SK-N-SH treated with all-trans-retinoic acid at 6 μM for 48 hours (cell line): Measurements from ENCODE around the gene TXN2.

Experiments used
- ATAC-seq: fragments of 200-7000 bp; cut with Tn5 transposase; 3 replicates; pipeline ENCODE4 v1.9.1; 2020; ENCODE audit warnings: mild to moderate bottlenecking, moderate library complexity
- ARNTL ChIP-seq: fragments of 450-650 bp; formaldehyde crosslinking; IDR thresholded peaks from 2 replicates; pipeline ENCODE4 v1.5.0; 2020; ENCODE audit warnings: low read depth, mild to moderate bottlenecking, moderate library complexity, borderline replicate concordance
- BACH2 ChIP-seq: fragments of 250-450 bp; sonication (Bioruptor Pico); IDR thresholded peaks from 2 replicates; pipeline ENCODE4 v1.9.0; 2021; ENCODE audit warnings: mild to moderate bottlenecking, borderline replicate concordance
- CSDC2 ChIP-seq: fragments of 250-450 bp; sonication (Bioruptor Pico); IDR thresholded peaks from 2 replicates; pipeline ENCODE4 v1.5.0; 2020; ENCODE audit warnings: mild to moderate bottlenecking, moderate library complexity
- GLIS3 ChIP-seq: fragments of 250-450 bp; sonication (Bioruptor Pico); IDR thresholded peaks from 2 replicates; pipeline ENCODE4 v1.5.0; 2020; ENCODE audit warnings: mild to moderate bottlenecking, moderate library complexity
- ISL1 ChIP-seq: fragments of 250-450 bp; sonication (Bioruptor Pico); IDR thresholded peaks from 2 replicates; pipeline ENCODE4 v2.1.2; 2022; ENCODE audit warnings: mild to moderate bottlenecking, moderate library complexity
- OSR1 ChIP-seq: fragments of 250-450 bp; sonication (Bioruptor Pico); IDR thresholded peaks from 2 replicates; pipeline ENCODE4 v1.8.0; 2022; ENCODE audit warnings: moderate library complexity, mild to moderate bottlenecking, inconsistent platforms
- PPARA ChIP-seq: fragments of 250-450 bp; sonication (Bioruptor Pico); IDR thresholded peaks from 2 replicates; pipeline ENCODE4 v1.5.0; 2020; ENCODE audit warnings: mild to moderate bottlenecking, borderline replicate concordance
- SNAI2 ChIP-seq: fragments of 250-450 bp; sonication (Bioruptor Pico); IDR thresholded peaks from 2 replicates; pipeline ENCODE4 v1.5.0; 2020; ENCODE audit warnings: mild to moderate bottlenecking, moderate library complexity
- TCF4 ChIP-seq: fragments of 250-450 bp; sonication (Bioruptor Pico); IDR thresholded peaks from 2 replicates; pipeline ENCODE4 v1.8.0; 2021; ENCODE audit warnings: mild to moderate bottlenecking, moderate library complexity, borderline replicate concordance
- TOX ChIP-seq: fragments of 250-450 bp; sonication (Bioruptor Pico); IDR thresholded peaks from 2 replicates; pipeline ENCODE4 v1.8.0; 2021; ENCODE audit warnings: mild to moderate bottlenecking, moderate library complexity, borderline replicate concordance
- ZC3H10 ChIP-seq: fragments of 250-450 bp; sonication (Bioruptor Pico); IDR thresholded peaks from 2 replicates; pipeline ENCODE4 v1.5.1; 2021; ENCODE audit warnings: mild to moderate bottlenecking, moderate library complexity
- ZFP30 ChIP-seq: fragments of 450-650 bp; formaldehyde crosslinking; IDR thresholded peaks from 2 replicates; pipeline ENCODE4 v1.5.0; 2022; ENCODE audit warnings: mild to moderate bottlenecking, moderate library complexity
- ZNF565 ChIP-seq: fragments of 450-650 bp; formaldehyde crosslinking; conservative IDR thresholded peaks from 2 replicates; pipeline ENCODE4 v1.5.0; 2020; ENCODE audit warnings: low read depth, mild to moderate bottlenecking, moderate library complexity
- ZNF70 ChIP-seq: fragments of 450-650 bp; formaldehyde crosslinking; IDR thresholded peaks from 2 replicates; pipeline ENCODE4 v1.5.0; 2020; ENCODE audit warnings: mild to moderate bottlenecking, moderate library complexity
- ZNF8 ChIP-seq: fragments of 450-650 bp; formaldehyde crosslinking; IDR thresholded peaks from 2 replicates; pipeline ENCODE4 v1.5.0; 2020; ENCODE audit warnings: mild to moderate bottlenecking, moderate library complexity
- TF ChIP-seq, protein P1 (sequence below): fragments of 250-450 bp; sonication (Bioruptor Pico); IDR thresholded peaks from 2 replicates; pipeline ENCODE4 v1.5.0; 2020; ENCODE audit warnings: mild to moderate bottlenecking, moderate library complexity
- TF ChIP-seq, protein P2 (sequence below): fragments of 250-450 bp; sonication (Bioruptor Pico); IDR thresholded peaks from 2 replicates; pipeline ENCODE4 v1.5.1; 2021; ENCODE audit warnings: mild to moderate bottlenecking, moderate library complexity

The TXN2 gene

DNA sequence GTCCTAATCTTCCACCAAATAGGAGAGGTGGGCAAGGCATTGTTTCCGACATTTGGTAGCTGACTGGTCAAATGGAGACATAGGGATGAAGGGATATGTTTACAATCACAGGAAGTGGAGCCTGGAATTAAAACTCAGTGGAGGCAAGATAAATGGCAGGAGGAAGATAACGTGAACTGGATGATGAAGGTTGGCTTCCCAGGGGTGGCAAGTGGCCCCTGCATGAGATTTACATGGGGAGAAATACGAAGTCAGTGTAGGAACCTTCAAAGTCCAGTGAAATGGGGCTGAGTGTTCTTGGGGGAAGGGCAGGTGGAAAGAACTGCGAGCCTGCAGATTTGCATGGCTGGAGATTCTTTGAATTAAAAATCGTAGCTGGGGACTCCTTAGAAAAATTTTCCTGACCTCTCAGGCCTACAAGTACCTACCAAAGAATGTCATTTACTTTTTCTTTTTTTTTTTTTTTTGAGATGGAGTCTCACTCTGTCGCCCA, 26.1 kb upstream of the TXN2 start (continued):
- TF ChIP-seq, protein P1, sequence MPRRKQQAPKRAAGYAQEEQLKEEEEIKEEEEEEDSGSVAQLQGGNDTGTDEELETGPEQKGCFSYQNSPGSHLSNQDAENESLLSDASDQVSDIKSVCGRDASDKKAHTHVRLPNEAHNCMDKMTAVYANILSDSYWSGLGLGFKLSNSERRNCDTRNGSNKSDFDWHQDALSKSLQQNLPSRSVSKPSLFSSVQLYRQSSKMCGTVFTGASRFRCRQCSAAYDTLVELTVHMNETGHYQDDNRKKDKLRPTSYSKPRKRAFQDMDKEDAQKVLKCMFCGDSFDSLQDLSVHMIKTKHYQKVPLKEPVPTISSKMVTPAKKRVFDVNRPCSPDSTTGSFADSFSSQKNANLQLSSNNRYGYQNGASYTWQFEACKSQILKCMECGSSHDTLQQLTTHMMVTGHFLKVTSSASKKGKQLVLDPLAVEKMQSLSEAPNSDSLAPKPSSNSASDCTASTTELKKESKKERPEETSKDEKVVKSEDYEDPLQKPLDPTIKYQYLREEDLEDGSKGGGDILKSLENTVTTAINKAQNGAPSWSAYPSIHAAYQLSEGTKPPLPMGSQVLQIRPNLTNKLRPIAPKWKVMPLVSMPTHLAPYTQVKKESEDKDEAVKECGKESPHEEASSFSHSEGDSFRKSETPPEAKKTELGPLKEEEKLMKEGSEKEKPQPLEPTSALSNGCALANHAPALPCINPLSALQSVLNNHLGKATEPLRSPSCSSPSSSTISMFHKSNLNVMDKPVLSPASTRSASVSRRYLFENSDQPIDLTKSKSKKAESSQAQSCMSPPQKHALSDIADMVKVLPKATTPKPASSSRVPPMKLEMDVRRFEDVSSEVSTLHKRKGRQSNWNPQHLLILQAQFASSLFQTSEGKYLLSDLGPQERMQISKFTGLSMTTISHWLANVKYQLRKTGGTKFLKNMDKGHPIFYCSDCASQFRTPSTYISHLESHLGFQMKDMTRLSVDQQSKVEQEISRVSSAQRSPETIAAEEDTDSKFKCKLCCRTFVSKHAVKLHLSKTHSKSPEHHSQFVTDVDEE (CRISPR knock-in tag) = no peak

DNA sequence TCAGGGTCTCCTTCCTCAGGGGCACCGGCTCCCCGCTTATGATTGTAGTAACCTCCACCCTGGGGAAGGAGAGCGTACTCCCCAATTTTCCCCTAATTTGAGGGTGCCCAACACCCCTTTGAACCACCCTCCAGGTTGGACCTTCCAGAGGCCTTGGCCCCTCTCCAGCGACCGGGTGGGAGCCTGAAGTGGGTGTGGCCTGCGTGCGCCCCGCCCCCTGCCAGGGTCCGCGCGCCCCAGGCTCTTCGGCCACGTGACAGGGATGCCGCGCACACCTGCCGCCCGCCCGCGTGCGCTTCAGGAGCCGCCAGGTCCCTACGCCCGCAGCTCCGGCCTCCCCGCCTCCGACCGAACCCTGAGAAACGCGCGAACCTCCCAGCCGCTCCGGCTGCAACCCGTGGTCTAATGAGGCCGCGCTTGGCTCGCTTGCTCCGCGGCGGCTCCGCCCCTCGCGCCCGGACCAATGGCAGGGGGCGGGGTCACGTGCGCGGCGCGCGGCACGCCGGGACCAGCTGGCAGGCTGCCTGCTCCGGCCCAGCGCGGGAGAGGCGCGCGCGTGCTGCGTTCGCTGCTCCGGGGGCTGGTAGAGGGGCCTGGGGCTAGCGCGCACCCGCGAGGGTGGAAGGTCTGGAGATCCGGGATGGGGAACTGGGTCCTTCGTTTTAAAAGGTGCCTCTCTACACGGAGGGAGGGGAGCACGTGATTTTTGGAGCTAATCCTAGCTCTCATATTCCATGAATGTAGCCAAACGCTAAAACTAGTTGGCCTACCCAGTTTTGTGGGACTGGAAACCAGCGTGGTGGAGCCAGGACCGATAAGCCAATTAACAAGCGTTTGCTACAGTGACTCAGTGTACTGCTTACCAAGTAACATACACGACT, 25.4 kb upstream of the TXN2 start, which contains the start of gene FOXRED2:
FOXRED2 (minus strand) TSS at position 404 of the 881 bp plus-strand sequence. CDS start 618 bp downstream, outside the sequence.
- TF ChIP-seq CSDC2 (CRISPR knock-in tag) (peak; percentile 27; the same call in 1 of the 2 replicates), ARNTL (peak; percentile 73; the same call in 1 of the 2 replicates), ZNF70 (CRISPR knock-in tag) (peak; percentile 3; the same call in 1 of the 2 replicates), ZFP30 (CRISPR knock-in tag) (no peak), SNAI2 (CRISPR knock-in tag) (0 out of 2 replicates have a peak, but pooled peaks have one; percentile 82), ISL1 (CRISPR knock-in tag) (no peak)
- peak; percentile 83 for ATAC-seq

DNA sequence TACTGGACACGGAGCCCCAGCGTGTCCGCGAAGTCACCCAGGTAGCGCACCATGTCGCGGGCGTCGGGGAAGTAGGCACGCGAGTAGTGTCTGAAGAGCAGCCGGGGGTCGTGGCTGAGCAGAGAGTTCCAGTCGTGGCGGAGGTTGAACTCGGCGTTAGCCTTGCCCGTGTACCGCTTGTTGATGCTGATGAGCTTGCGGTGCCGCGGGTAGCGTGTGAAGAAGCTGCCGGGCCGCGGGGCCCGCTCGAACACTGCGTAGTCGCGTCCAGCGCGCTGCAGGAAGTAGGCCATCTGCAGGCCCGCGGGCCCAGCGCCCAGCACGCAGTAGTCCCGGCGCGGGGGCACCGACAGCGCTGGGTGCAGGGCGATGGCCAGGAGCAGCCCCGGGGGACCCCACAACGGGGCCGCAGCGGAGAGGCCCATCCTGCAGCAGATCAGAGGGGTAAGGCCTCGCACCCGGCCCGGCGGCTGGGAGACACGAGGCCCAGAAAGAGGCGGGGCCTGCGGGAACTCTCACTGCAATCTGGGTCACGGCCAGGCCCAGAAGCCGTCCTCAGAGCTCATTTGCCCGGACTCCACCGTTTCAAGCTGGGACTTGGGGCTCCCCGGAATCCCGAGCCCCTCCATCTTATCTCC, 24.7 kb upstream of the TXN2 start:
- TF ChIP-seq OSR1 (CRISPR knock-in tag) (no peak), ZC3H10 (no peak), TCF4 (no peak), ISL1 (CRISPR knock-in tag) (no peak), ZNF70 (CRISPR knock-in tag) (no peak), GLIS3 (CRISPR knock-in tag) (no peak), TOX (CRISPR knock-in tag) (no peak), ZFP30 (CRISPR knock-in tag) (no peak)
- TF ChIP-seq, protein P1 (CRISPR knock-in tag) = no peak
- ATAC-seq = no peak

DNA sequence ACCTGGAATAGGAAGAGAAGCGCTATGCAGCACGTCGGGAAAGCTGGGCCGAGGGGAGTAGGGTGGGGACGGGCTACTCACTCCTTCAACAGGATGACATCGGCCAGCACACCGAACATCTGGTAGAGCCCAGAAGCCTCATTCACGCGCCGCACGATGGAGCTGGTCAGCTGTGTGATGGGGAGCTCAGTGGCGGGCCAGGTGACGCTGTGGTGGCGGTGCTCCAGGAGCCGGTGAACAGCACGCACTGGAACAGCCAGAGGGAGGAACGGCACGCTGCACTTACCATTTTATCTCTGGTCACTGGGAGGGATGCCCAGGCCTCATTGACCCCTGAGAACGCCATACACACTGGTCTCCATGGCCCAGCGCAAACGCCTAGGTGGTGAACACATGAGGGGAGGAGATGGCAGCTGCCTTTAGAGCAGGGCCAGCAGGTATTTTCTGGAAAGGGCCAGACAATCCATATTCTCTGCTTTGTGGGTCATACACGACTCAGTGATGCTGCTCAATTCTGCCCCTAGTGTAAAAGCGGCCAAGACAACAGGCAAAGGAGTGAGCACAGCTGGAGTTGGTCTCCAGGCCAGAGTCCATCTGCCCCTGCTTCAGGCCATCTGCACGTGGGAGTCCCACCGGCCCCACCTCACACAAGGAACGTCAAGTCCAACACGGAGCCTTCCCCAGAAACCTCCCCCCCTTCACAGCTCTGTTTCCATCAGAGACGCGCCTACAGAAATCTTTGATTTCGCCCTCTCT, 16.6 kb upstream of the TXN2 start:
- ATAC-seq = peak; percentile 57

More for the DNA sequence above, 16.6 kb upstream of the TXN2 start:
- TF ChIP-seq SNAI2 (CRISPR knock-in tag) (no peak), BACH2 (CRISPR knock-in tag) (no peak), TOX (CRISPR knock-in tag) (no peak), PPARA (no peak), ISL1 (CRISPR knock-in tag) (no peak), ZNF565 (no peak), ZNF8 (no peak), CSDC2 (CRISPR knock-in tag) (no peak), OSR1 (CRISPR knock-in tag) (no peak), ZC3H10 (no peak), ZNF70 (CRISPR knock-in tag) (no peak), GLIS3 (CRISPR knock-in tag) (no peak)
- TF ChIP-seq, protein P2, sequence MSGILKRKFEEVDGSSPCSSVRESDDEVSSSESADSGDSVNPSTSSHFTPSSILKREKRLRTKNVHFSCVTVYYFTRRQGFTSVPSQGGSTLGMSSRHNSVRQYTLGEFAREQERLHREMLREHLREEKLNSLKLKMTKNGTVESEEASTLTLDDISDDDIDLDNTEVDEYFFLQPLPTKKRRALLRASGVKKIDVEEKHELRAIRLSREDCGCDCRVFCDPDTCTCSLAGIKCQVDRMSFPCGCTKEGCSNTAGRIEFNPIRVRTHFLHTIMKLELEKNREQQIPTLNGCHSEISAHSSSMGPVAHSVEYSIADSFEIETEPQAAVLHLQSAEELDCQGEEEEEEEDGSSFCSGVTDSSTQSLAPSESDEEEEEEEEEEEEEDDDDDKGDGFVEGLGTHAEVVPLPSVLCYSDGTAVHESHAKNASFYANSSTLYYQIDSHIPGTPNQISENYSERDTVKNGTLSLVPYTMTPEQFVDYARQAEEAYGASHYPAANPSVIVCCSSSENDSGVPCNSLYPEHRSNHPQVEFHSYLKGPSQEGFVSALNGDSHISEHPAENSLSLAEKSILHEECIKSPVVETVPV (CRISPR knock-in tag) = no peak
- TF ChIP-seq, protein P1 (CRISPR knock-in tag) = no peak
